HL-60/S4 (cell line): ENCODE measurements around the gene TDRD1.
"Not testable (repeated sequence)": the region's sequence is repeated elsewhere in the genome, so short reads cannot be mapped to it uniquely, and the experiment has no call there.

Experiments
- in situ Hi-C: fragments of 300-500 bp; cut with MboI; formaldehyde crosslinking; loops from 2 replicates; pipeline ENCODE4 v1.14.3; 2022; ENCODE audit warnings: low sequenced_read_pairs

TDRD1 gene, protein sequence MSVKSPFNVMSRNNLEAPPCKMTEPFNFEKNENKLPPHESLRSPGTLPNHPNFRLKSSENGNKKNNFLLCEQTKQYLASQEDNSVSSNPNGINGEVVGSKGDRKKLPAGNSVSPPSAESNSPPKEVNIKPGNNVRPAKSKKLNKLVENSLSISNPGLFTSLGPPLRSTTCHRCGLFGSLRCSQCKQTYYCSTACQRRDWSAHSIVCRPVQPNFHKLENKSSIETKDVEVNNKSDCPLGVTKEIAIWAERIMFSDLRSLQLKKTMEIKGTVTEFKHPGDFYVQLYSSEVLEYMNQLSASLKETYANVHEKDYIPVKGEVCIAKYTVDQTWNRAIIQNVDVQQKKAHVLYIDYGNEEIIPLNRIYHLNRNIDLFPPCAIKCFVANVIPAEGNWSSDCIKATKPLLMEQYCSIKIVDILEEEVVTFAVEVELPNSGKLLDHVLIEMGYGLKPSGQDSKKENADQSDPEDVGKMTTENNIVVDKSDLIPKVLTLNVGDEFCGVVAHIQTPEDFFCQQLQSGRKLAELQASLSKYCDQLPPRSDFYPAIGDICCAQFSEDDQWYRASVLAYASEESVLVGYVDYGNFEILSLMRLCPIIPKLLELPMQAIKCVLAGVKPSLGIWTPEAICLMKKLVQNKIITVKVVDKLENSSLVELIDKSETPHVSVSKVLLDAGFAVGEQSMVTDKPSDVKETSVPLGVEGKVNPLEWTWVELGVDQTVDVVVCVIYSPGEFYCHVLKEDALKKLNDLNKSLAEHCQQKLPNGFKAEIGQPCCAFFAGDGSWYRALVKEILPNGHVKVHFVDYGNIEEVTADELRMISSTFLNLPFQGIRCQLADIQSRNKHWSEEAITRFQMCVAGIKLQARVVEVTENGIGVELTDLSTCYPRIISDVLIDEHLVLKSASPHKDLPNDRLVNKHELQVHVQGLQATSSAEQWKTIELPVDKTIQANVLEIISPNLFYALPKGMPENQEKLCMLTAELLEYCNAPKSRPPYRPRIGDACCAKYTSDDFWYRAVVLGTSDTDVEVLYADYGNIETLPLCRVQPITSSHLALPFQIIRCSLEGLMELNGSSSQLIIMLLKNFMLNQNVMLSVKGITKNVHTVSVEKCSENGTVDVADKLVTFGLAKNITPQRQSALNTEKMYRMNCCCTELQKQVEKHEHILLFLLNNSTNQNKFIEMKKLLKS

DNA sequence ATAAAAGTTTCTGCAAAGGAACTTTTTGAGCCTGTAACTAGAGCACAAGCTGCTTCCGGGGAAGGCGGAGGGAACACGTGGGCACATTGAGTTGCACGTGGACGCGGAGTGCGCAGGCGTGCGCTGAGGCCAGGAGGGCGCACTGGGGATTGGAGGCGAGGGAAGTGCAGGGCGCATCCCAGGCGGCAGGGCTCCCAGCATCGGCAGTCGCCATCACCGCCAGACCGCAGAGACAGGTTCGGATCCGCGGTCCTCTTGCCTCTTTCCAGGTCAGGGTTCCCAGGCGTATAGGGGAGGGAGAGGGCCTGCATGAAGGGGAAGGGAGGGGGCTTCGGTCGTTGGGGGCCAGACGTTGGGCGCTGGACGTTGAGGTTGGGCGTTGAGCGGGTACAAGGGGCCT, at the start of gene TDRD1:
Gene TDRD1 (plus strand): TSS at position 206 of the 400 bp plus-strand sequence. CDS start 8,479 bp downstream, outside the sequence.
- in situ Hi-C loops, result no loop called here

DNA sequence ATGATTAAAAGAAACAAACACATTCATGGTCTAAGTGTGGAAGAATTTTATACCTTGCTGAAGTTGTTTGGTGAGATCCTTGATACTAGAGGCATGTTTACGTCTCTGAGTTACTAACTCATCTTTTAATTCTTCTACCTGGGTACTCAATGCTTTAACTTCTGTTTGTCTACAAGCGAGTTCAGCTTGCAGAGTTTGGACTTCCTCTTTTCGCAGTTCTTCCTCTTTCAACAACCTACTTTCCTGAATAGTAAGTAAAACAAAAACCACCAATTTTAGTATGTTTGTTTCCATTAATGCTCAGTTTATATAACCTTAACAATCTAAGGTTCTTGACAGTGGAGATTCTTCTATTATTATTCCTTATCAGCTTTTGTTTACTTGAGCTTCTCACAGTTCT, 48.1 kb upstream of the TDRD1 start:
- in situ Hi-C loops, result no loop called here

DNA sequence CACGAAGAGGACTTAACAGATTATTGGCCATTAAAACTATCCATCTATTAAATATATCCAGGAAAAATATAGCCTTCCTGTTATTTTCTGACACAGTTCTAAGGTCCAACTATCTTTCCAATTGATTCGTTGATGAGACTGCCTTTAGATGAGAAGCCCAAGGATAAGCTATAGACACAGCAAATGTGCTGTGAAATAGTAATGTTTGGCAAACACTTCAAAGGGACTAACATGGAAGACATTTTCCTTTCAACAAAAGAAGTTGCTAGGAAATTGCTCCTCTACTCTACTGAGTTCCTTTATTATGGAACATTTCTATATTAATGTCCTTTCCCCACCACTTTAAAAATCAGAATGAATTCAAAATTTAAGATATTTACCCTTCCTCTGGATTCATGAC, 43.7 kb upstream of the TDRD1 start:
- in situ Hi-C loops, result no loop called here

DNA sequence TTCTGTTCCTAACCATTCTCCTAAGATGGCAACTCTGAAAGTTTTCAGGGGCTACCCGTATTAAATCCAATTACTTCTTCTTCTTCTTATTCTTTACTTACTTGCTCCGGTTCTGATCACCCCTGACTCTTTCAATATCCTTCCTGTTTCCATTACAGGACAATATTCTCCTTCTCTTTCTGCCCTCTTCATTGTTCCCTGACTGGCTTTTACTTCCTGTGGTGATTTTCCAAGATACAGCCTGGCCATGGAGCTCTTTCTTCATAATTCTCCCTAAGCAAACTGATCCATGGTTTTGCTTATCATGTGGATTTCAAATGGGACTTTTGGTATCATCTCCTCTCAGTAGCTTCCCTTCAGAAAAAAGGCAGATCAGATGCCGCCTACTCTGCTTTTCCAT, 40.6 kb upstream of the TDRD1 start:
- in situ Hi-C loops, result no loop called here

DNA sequence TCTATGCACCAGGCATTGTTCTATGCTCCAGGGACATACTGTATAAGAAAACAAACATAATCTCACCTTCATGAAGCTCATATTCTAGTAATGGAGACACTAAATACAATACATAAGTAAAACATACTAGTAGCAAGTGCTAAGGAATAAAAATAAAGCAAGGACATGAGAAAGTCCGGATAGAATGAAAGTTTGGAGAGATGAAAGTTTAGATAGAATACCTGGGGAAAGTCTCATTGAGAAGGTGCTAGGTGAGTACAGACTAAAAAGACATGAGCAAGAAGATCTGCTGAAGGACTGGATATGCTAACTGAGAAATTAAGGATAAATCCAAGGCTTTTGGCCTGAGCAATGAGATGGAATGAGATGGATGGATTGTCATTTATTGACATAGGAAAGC, 39.1 kb upstream of the TDRD1 start:
- in situ Hi-C loops, result no loop called here

DNA sequence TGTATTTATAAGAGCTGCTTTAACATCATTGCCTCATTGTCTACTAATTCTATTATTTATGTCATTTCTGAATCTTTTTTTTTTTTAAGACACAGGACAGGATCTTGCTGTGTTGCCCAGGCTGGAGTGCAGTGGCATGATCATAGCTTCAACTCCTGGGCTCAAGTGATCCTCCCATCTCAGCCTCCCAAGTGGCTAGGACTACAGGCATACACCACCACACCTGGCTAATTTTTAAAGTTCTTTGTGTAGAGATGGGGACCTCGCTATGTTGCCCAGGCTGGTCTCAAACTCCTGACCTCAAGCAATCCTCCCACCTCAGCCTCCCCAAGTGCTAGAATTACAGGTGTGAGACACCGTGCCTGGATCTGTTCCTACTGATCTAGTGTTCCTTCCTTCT, 38.3 kb upstream of the TDRD1 start:
- in situ Hi-C loops, result not testable (repeated sequence)

DNA sequence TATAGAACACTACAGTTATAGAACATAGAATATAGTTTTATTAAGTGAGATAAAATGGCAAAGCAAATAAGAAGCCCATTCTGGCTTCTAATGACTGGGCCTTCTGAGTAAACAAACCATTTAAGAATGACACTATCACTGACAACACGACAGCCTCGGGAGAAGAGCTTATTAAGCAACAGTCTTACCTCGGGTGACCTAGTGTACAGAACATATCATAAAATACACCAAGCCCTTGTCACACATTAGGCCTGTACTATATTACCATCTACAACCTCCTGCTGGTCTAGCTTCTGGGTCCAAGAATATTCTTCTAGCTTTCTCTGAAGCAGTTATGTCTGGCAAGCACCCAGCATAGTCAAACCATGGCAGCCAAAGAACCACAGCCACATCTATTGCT, 37.1 kb upstream of the TDRD1 start:
- in situ Hi-C loops, result no loop called here

DNA sequence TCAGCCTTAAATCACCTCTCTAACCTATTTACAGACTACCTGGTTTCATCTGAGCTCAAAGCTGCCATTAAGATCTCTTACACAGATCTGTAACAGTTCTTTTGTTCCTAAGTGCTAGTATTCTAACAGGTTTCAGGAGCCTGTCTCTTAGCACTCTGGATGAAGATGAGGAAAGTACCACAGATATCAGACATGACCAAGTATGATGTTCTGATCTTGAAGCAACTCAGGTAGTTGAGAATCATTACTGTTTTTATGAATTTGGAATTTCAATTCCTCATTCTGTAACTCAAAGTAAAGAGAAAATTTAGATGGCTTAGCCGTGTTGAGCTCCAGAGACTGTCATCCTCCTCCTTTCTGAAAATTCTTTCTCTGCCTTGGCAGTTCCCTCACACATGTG, 36.0 kb upstream of the TDRD1 start:
- in situ Hi-C loops, result no loop called here

DNA sequence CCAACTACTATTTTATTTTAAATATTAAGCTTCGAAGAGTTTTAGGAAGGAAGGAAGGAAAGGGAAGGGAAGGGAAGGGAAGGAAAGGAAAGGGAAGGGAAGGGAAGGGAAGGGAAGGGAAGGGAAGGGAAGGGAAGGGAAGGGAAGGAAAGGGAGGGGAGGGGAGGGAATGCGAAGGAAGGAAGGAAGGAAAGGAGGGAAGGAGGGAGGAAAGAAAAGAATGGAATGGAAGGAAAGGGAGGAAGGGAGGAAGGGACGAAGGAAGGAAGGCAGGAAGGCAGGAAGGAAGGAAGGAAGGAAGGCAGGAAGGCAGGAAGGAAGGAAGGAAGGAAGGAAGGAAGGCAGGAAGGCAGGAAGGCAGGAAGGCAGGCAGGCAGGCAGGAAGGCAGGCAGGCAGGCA, 29.7 kb upstream of the TDRD1 start:
- in situ Hi-C loops, result not testable (repeated sequence)

DNA sequence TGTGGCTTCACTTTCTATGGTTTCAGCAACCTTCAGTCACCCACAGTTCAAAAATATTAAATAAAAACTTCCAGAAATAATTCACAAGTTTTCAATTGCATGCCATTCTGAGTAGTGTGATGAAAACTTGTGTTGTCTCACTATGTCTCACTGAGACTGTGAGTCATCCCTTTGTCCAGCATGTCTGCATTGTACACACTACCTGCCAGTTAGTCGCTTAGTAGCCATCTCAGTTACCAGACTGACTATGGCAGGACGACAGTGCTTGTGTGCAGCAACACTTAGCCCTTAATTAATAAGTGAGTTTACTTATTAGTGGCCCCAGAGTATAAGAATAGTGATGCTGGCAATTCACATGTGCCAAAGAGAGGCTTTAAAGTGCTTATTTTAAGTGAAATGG, 27.7 kb upstream of the TDRD1 start:
- in situ Hi-C loops, result no loop called here

DNA sequence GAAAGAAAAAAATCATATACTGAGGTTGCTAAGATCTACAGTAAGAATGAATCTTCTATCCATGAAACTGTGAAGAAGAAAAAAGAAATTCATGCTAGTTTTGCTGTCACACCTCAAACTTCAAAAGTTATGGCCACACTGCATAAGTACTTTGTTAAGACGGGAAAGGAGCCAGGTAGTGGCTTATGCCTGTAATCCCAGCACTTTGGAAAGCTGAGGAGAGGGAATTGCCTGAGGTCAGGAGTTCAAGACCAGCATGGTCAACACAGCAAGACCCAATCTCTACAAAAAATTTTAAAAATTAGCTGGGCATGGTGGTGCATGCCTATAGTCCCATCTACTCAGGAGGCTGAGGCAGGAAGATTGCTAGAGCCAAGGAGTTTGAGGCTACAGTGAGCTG, 27.3 kb upstream of the TDRD1 start:
- in situ Hi-C loops, result no loop called here

DNA sequence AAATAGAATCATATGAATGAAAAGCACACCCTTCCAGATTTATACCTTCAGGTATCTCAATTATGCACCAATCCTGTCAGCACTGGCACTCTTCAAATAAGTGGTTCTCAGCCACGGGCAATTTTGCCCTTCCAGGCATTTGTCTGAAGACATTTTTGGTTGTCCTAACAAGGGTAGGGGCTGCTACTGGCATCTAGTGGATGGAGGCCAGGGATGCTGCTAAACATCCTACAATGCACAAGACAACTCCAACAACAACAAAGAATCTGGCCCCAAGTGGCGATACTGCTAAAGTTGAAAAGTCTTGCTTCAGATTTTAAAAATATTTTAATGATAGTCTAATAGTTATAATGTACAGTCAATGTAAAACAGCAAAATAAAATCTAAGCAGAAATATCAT, 21.2 kb upstream of the TDRD1 start:
- in situ Hi-C loops, result no loop called here

DNA sequence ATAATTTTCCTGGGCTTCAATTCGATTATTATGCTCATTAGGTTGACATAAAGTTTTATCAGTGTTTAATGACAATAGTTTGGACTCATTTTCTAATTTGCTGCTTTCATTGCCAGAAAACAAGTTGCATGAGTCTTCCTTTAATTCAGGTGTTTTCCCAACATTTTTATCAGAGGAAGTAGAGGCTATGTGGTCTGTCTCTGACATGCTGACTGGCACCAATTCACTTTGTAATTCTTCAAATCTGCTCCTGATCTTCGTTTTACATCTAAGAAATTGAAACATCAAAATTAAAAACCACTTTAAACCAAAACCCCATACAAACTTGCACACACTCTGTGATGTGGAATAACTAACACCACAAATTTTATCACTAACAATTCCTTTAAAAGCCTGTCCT, 16.1 kb upstream of the TDRD1 start:
- in situ Hi-C loops, result no loop called here

DNA sequence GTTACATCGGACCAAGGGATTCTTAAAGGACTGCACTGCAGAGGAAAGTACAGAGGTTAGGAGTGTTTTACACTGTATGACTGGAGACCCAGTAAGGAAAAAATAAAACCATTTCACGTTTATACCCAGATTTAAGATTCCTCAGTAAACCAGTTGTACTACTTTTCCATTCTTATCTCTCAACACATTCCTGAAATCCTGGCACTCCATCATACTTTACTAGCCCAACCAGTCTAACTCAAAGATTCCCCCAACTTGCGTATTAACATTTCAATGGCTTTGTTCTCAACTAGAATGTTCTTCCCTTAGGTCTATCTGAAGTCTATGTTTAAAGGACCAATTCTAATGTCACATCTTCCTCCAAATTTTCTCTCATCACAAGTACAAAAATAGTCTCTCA, 13.1 kb upstream of the TDRD1 start:
- in situ Hi-C loops, result no loop called here

DNA sequence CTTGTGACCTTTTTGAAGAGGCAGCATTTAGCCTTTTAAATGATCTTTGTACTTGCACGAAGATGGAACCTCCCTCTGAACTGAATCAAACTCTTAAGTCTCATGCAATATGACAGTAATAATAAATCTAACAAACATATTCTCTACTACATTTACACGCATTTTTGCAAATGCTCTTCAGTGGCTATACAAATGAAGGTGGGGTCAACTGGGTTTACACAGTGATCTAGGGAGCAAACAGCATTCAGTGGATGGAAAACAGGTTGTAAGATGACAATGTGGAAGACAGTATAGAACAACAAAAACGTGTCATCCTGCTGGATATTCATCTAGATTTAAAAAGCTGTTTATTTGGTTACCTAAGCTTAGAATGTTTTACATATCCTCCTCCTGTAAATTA, 12.7 kb upstream of the TDRD1 start:
- in situ Hi-C loops, result no loop called here

DNA sequence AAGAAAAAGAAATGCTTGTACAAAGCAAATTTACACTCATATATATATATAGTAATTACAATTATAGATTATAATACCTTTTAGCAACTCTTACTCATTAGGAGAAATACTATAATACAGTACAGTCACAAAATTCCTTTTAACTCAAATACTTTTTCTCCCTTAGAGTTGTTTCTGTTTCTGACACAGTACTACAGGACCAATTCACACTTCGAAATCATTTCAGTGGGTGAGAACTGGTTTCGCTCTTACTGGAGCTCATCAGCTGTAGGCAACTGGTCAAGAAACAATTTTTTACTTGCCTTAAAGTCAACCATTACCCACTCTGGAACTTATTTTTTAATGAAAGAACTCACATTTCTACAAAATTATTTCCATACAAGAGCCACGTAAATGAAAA, 11.2 kb upstream of the TDRD1 start:
- in situ Hi-C loops, result no loop called here

DNA sequence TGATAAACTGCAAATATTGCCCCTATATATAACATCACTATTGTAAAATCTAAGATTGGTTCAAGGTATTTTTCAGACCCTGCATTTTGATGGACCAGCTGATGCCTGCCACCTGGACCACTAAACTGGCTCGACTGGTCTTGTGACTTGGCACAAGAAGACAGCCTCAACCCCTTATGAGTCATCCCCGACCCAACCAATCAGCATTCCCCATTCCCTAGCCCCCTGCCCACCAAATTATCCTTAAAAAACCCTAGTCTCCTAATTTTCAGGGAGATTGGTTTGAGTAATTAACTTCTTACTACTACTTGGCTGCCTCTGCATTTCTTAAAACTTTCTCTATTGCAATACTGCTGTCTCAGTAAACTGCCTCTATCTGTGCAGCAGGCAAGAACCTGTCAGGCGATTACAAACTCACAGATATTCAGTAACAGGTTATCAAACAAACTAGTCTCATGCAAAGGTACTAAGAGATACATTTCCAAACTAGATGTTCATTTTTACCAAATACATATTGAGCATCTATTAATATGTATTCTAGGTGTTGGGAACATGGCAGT, 10.6 kb upstream of the TDRD1 start:
- in situ Hi-C loops, result no loop called here

DNA sequence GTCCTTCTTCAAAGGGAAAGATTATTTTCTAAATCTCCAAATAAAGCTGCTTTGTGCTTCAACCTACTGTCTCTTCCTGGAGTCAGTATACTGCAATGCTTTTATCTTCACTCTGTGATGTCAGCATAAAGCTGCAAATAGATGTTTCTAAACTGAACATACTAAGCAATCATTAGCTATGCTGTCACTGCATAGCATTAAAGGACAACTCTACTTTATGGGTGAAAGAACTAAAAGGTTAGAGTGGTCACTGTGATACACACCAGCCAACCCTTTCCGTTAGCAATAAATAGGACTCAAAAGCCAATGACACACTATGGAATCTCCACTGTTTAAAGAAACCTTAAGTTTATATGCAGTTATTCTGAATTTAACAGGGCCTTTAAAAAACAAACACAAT, 6.9 kb upstream of the TDRD1 start:
- in situ Hi-C loops, result no loop called here

DNA sequence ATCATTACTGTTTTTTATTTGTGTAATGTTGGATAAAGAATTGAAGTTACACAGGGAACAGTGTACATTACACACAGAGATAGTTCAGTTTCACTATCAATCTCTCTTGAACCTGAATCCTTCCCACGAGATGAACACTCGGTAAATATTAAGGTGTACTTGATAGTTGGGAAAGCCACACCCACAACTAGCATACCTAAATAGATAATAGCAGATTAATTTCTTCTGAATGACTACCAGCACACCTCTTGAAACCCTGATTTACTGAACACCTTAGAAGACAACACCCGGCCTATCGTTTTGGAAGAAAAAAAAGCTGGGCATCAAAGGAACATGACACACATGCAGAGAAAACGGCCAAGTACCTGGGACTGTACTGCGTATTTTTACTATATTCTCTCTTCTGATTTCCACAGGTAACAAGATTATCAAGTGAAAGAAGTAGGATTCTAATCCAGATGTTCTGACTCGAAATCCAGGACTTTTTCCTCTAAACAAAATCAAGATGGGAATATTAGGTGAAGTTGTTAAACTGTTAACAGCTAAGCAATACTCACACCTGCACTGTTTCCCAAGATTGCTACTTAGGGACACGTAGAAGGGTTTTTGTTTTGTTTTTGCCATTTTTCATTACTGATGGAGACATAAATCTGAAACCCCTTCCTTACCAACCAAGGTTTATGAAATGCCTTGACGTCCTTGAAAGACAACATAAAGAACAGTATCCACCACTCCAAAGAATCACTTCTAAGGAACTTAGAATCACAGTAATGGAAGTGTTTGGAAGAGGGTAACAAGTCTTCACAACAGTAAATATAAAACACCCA, 6.2 kb upstream of the TDRD1 start:
- in situ Hi-C loops, result no loop called here

DNA sequence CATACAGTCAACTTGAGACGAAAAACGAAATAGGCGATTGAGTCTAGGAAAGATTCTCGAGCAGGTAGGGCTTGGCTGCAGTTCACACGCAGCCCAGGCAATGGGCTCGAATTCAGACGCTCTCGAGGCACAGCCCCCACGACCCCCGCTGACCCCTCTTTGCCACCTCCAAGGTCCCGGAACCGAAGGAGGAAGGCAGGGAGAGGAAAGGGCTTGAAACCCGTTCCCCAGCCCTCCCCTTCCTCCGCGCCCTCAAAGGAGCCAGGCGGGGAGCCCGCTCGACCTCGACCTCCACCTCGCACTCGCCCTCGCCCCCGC, 5.6 kb upstream of the TDRD1 start:
- in situ Hi-C loops, result no loop called here
